SK-N-SH treated with all-trans-retinoic acid at 6 μM for 48 hours (cell line): ENCODE data around the gene DIPK1A.

ENCODE experiments used
- ISL1 ChIP-seq: fragments of 250-450 bp; sonication (Bioruptor Pico); IDR thresholded peaks from 2 replicates; pipeline ENCODE4 v2.1.2; 2022; ENCODE audit warnings: mild to moderate bottlenecking, moderate library complexity
- PATZ1 ChIP-seq: fragments of 250-450 bp; sonication (Bioruptor Pico); IDR thresholded peaks from 2 replicates; pipeline ENCODE4 v1.8.0; 2020; ENCODE audit warnings: mild to moderate bottlenecking, moderate library complexity, borderline replicate concordance
- ZNF70 ChIP-seq: fragments of 450-650 bp; formaldehyde crosslinking; IDR thresholded peaks from 2 replicates; pipeline ENCODE4 v1.5.0; 2020; ENCODE audit warnings: mild to moderate bottlenecking, moderate library complexity
- ZNF8 ChIP-seq: fragments of 450-650 bp; formaldehyde crosslinking; IDR thresholded peaks from 2 replicates; pipeline ENCODE4 v1.5.0; 2020; ENCODE audit warnings: mild to moderate bottlenecking, moderate library complexity

DNA sequence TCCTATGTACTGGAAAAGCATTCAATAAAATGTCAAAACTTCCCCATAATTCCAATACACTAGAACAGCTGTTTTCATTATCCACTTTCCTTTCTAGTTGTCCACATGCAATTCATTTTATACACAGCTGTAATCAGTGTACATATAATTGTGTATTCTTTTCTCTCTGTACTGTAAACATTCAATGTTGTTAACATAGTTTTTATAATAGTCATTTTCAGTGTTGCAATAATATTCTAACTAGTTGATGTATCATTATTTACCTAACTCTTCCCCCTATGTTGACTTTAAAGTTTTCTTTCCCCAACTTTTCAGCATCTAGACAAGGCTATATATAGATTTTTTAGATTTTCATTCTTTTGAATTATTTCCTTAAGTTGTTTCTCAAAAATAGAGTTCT is 44.4 kb downstream of the DIPK1A start:
- TF ChIP-seq ZNF8 (CRISPR knock-in tag) (no peak), ISL1 (no peak), PATZ1 (CRISPR knock-in tag) (no peak), ZNF70 (CRISPR knock-in tag) (no peak)
